Effector memory CD8-positive, alpha-beta T cell (primary cell): ENCODE data around the gene ESPL1.
A peak's percentile ranks its signal among the peaks of the same experiment; 100 is the strongest.
"Not testable (repeated sequence)": the region's sequence is repeated elsewhere in the genome, so short reads cannot be mapped to it uniquely, and the experiment has no call there.

ENCODE experiments used
- ATAC-seq: fragments of 150-1000 bp; cut with Tn5 transposase; replicated peaks from 2 replicates; pipeline ENCODE4 v1.10.0; 2021; ENCODE audit warnings: mild to moderate bottlenecking, moderate library complexity
- DNase-seq, 3 experiments: peaks; one replicate each; pipeline ENCODE4 v3.0.0; 2021
- H3K27ac Mint-ChIP-seq, 2 donors: one replicate each; pipeline ENCODE4 v1.8.0; 2022; ENCODE audit warnings: mild to moderate bottlenecking in 2 of 2, mixed read lengths in 2 of 2, moderate library complexity in 2 of 2
- H3K27me3 Mint-ChIP-seq, 2 donors: one replicate each; pipeline ENCODE4 v1.8.0; 2022; ENCODE audit warnings: mixed read lengths in 2 of 2
- H3K36me3 Mint-ChIP-seq: one replicate; pipeline ENCODE4 v1.8.0; 2022; ENCODE audit warnings: mild to moderate bottlenecking, moderate library complexity, mixed read lengths; ENCODE audit not compliant: insufficient read depth
- H3K4me1 Mint-ChIP-seq, 2 donors: one replicate each; pipeline ENCODE4 v1.8.0; 2022; ENCODE audit warnings: low read depth in 2 of 2, mixed read lengths in 2 of 2
- H3K4me3 Mint-ChIP-seq, 2 donors: one replicate each; pipeline ENCODE4 v1.8.0; 2022; ENCODE audit warnings: mild to moderate bottlenecking in 2 of 2, mixed read lengths in 2 of 2, moderate library complexity in 2 of 2
- H3K9me3 Mint-ChIP-seq, 2 donors: one replicate each; pipeline ENCODE4 v1.8.0; 2022; ENCODE audit warnings: mixed read lengths in 2 of 2

Gene ESPL1

DNA sequence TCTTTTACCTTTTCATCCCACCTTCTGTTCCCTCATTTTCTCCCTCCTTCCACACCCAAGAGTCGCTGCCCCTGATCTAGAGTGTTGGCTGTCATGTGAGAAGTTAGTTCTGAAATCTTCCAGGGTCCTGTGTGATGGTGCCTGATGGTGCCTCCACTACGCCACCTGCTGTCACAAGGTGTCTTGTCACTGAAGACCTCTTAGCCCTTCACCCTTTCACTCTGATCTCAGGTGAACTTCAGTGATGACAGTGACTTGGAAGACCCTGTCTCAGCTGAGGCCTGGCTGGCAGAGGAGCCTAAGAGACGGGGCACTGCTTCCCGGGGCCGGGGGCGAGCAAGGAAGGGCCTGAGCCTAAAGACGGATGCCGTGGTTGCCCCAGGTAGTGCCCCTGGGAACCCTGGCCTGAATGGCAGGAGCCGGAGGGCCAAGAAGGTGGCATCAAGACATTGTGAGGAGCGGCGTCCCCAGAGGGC lies 19.7 kb downstream of the ESPL1 start:
- H3K4me3 Mint-ChIP-seq: no peak overlapping the region
- DNase-seq (peak; percentile 62 to 77 (median 65)), ATAC-seq (peak; percentile 92)
- no peaks in the 10 kb centered on the region for H3K9me3 Mint-ChIP-seq
- peaks cover 5 to 6% of the 10 kb centered on the region in 2 donors for H3K4me1 Mint-ChIP-seq
- peak overlapping the region in 1 of 2 donors; percentile 22 for H3K27ac Mint-ChIP-seq
- H3K27me3 Mint-ChIP-seq: no peaks in the 10 kb centered on the region
- peaks cover 3% of the 10 kb centered on the region for H3K36me3 Mint-ChIP-seq

DNA sequence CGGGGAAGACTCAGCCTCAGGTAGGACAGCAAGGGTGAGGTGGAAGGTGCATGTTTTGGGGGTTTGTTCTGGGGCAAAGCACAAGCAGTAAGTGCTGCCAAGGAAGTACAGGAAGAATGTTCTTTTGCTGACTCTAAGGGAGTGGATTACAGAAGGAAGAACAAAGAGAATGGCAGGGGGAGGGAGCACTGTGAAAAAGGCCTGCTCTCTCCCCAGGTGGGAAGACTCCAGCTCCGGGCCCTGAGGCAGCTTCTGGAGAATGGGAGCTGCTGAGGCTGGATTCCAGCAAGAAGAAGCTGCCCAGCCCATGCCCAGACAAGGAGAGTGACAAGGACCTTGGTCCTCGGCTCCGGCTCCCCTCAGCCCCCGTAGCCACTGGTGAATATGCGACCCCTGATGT lies 20.2 kb downstream of the ESPL1 start:
- DNase-seq: no peak
- ATAC-seq: no peak
- Mint-ChIP-seq H3K27me3 (no peaks in the 10 kb centered on the region), H3K36me3 (peaks cover 3% of the 10 kb centered on the region), H3K4me3 (no peak overlapping the region), H3K27ac (peak overlapping the region in 1 of 2 donors; percentile 22), H3K4me1 (peaks cover 5 to 6% of the 10 kb centered on the region in 2 donors), H3K9me3 (no peaks in the 10 kb centered on the region)

DNA sequence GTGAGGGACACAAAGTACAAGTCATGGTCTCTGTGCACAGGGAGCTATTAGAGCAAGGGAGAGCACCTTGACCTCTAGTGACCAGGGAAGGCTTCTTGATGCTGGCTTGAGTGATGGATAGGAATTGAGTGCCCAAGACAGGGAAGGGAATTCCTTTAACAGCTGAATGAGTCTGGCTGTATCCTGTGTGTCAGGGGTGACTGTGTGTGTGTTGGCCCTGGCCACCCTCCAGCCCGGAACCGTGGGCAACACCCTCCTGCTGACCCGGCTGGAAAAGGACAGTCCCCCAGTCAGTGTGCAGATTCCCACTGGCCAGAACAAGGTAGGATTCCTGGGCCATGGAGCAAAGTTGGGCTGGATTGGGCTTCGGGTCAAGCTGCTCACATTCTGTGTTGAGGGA lies 21.8 kb downstream of the ESPL1 start:
- Mint-ChIP-seq H3K36me3 (peaks cover 3% of the 10 kb centered on the region), H3K9me3 (no peaks in the 10 kb centered on the region), H3K4me3 (no peak overlapping the region), H3K4me1 (peaks cover 7 to 8% of the 10 kb centered on the region in 2 donors), H3K27me3 (no peaks in the 10 kb centered on the region), H3K27ac (no peak overlapping the region)
- ATAC-seq (no peak), DNase-seq (no peak)

DNA sequence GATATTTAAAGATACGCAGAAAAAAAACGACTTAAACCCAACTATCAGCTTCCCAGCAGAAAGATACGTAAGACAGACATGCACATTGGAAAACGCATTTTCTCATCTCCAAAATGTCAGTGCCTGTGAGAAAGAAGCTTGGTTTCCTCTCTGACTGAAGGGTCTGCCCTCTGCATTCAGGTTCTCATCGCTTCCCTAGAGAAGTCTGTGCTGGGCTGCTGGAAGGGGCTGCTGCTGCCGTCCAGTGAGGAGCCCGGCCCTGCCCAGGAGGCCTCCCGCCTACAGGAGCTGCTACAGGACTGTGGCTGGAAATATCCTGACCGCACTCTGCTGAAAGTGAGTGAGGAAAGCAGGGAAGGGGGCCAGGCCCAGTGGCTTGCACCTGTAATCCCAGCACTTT lies 22.6 kb downstream of the ESPL1 start:
- no peak overlapping the region for H3K4me3 Mint-ChIP-seq

DNA sequence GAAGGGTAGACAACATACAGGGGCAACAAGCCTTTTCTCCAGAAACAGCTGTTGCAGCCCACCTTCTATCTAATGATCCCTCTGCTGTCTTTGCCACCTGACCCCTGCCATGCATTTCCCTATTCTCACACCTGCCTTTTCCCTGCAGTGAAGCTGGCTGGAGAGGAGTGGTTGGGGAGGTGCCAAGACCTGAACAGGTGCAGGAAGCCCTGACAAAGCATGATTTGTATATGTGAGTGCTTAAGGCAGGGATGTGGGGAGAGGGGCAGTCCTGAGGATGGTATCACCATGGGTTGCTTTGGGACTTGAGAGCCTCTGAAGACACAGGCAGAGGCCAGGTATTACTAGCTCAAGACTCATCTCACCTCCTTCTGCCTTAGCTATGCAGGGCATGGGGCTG lies 24.3 kb downstream of the ESPL1 start:
- peaks cover 22 to 27% of the 10 kb centered on the region in 2 donors for H3K4me1 Mint-ChIP-seq
- ATAC-seq (no peak), DNase-seq (no peak)
- H3K27ac Mint-ChIP-seq: no peak overlapping the region
- H3K4me3 Mint-ChIP-seq: no peak overlapping the region
- H3K9me3 Mint-ChIP-seq: no peaks in the 10 kb centered on the region
- peaks cover 9% of the 10 kb centered on the region for H3K36me3 Mint-ChIP-seq
- H3K27me3 Mint-ChIP-seq: no peaks in the 10 kb centered on the region

More for the DNA sequence above, 22.6 kb downstream of the ESPL1 start:
- Mint-ChIP-seq H3K36me3 (peaks cover 7% of the 10 kb centered on the region), H3K27ac (no peak overlapping the region), H3K4me1 (peaks cover 12 to 13% of the 10 kb centered on the region in 2 donors), H3K9me3 (no peaks in the 10 kb centered on the region), H3K27me3 (no peaks in the 10 kb centered on the region)
- ATAC-seq: no peak
- DNase-seq: no peak

DNA sequence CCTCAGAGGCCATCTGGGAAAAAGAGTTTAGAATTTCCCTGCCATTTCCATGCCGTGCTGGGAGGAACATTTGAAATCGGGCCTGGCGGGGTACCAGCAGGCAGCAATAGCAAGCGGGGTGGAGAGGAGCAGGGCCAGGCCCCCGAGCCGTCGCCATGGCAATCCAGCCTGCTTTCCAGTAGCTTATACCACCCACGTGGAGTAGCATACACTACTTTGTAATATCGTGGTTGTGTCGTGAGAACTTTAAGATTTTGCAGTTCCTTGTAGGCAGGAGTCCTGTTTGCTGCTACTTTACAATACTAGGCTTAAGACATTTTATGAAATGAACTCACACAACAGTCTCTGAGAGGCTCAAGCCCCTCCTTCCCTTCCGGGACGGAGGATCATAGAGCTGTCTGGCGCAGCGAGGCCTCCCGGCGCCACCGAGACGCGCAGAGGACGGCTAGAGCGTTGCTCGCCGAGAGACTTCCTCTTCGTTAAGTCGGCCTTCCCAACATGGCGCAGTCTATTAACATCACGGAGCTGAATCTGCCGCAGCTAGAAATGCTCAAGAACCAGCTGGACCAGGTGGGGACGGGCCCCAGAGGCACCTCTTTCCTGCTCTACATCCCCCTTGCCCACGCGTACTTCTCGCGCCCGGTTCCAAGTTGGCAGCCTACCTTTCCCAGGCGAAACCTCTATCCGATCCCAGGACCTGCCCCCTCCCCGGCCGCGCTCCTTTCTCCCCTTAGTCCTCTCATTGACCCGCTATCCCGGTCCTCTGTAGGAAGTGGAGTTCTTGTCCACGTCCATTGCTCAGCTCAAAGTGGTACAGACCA lies 27.2 kb downstream of the ESPL1 start, which contains the start of gene PFDN5:
PFDN5 (plus strand) TSS at position 473 of the 821 bp plus-strand sequence; CDS start at position 499, 26 bp downstream.
- peaks cover 23% of the 10 kb centered on the region for H3K36me3 Mint-ChIP-seq
- ATAC-seq: peak; percentile 88

DNA sequence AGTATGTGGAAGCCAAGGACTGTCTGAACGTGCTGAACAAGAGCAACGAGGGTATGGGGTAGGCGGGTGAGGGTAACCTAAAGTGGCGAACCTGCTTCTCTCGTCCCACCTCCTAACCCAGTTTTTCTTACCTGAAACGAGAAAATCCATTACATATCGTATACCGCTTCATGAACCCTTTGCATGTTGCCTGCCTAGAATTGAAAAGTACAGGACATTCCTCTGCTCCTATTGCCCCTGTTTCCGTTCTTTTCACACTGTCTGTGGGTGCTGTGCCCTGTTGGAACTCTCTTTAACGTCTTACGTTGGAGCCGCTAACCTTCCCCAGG lies 27.8 kb downstream of the ESPL1 start:
- no peak for ATAC-seq
- no peaks in the 10 kb centered on the region for H3K27me3 Mint-ChIP-seq
- peak overlapping the region; percentile 92 to 98 for H3K4me3 Mint-ChIP-seq
- DNase-seq: no peak
- peak overlapping the region; percentile 96 to 97 for H3K27ac Mint-ChIP-seq
- peaks cover 23% of the 10 kb centered on the region for H3K36me3 Mint-ChIP-seq
- H3K9me3 Mint-ChIP-seq: no peaks in the 10 kb centered on the region
- H3K4me1 Mint-ChIP-seq: peaks cover 34 to 43% of the 10 kb centered on the region in 2 donors

More for the DNA sequence above, 27.2 kb downstream of the ESPL1 start, which contains the start of gene PFDN5:
- no peaks in the 10 kb centered on the region for H3K27me3 Mint-ChIP-seq
- DNase-seq: peak; percentile 83 to 87 (median 84)
- H3K27ac Mint-ChIP-seq: peak within 1 kb of the TSS; percentile 96 to 97
- H3K4me1 Mint-ChIP-seq: peaks cover 28 to 37% of the 10 kb centered on the region in 2 donors
- peak within 1 kb of the TSS; percentile 92 to 98 for H3K4me3 Mint-ChIP-seq
- H3K9me3 Mint-ChIP-seq: no peaks in the 10 kb centered on the region

DNA sequence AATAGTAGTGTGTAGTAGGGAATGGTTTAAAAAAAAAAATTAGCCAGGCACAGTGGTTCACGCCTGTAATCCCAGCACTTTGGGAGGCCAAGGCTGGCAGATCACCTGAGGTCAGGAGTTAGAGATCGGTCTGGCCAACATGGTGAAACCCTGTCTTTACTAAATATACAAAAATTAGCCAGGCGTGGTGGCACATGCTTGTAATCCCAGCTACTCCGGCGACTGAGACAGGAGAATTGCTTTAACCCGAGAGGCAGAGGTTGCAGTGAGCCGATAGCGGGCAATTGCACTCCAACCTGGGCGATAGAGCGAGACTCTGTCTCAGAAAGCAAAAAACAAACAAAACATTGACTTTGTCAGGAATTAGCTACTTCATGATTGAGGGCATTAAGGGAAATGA lies 29.0 kb downstream of the ESPL1 start:
- H3K4me1 Mint-ChIP-seq: peaks cover 42 to 54% of the 10 kb centered on the region in 2 donors
- not testable (repeated sequence) for H3K9me3 Mint-ChIP-seq, H3K27ac Mint-ChIP-seq, ATAC-seq, DNase-seq, H3K27me3 Mint-ChIP-seq
- peaks cover 34% of the 10 kb centered on the region for H3K36me3 Mint-ChIP-seq
- peak overlapping the region in 1 of 2 donors; percentile 98 for H3K4me3 Mint-ChIP-seq

DNA sequence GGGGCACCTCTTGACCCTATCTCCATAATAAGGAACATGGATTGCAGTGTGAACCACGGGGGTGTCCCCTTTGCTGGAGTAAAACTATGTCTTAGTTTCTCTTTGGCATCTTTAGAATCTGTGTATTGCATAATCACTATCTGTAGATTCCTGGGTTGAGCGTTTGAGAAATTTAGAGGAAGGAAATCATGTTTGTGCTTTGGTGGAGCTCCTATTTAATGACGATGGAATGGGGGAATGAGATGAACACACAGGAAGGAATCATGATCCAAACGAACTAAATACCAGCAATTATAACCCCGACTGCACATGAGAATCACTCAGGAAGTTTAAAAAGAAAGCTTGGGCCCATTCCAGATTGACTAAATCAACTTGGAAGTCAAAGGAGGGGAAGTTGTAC lies 30.1 kb downstream of the ESPL1 start:
- Mint-ChIP-seq H3K36me3 (peaks cover 41% of the 10 kb centered on the region), H3K9me3 (no peaks in the 10 kb centered on the region), H3K27me3 (no peaks in the 10 kb centered on the region), H3K27ac (peak overlapping the region; percentile 26 to 54), H3K4me1 (peaks cover 51 to 62% of the 10 kb centered on the region in 2 donors), H3K4me3 (peak overlapping the region in 1 of 2 donors; percentile 11)
- DNase-seq (no peak), ATAC-seq (no peak)

DNA sequence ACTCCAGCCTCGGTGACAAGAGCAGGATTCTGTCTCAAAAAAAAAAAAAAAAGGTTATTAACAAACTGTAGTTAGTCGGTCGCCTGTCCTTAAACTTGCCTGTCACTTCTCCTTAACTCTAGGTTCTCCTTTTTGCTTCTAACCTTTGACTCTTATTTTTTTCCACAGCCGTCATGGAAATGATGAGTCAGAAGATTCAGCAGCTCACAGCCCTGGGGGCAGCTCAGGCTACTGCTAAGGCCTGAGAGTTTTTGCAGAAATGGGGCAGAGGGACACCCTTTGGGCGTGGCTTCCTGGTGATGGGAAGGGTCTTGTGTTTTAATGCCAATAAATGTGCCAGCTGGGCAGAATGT lies 31.0 kb downstream of the ESPL1 start:
- H3K4me3 Mint-ChIP-seq: peak overlapping the region; percentile 92 to 94
- H3K9me3 Mint-ChIP-seq: no peaks in the 10 kb centered on the region
- no peaks in the 10 kb centered on the region for H3K27me3 Mint-ChIP-seq
- DNase-seq: no peak
- peaks cover 41% of the 10 kb centered on the region for H3K36me3 Mint-ChIP-seq
- H3K4me1 Mint-ChIP-seq: peaks cover 51 to 62% of the 10 kb centered on the region in 2 donors
- ATAC-seq: no peak
- peak overlapping the region; percentile 89 to 94 for H3K27ac Mint-ChIP-seq

DNA sequence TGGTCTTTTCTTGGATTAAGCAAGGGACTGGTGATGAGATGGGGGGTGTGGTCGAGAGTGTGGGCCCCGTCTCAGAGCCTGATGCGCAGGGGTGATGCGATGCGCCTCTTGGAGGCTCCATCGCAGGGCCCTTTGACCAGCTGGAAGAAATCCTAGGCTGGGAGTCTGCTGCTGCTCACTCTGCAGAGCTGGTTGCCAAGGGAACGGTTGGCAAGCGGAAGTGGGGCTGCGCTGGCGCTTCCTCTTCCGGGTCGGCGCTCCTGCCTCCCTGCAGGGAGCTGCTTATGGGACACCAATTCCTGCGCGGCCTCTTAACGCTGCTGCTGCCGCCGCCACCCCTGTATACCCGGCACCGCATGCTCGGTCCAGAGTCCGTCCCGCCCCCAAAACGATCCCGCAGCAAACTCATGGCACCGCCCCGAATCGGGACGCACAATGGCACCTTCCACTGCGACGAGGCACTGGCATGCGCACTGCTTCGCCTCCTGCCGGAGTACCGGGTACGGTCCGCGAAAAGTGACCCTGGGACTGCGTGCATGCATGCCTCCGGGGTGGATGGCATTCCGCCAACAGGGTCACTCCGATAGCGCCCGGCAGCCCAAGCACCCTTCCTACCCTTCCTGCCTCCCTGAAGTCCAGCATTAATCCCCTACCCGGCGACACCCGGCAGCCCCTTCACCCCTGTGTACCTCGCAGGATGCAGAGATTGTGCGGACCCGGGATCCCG lies 31.5 kb downstream of the ESPL1 start, which contains the start of gene MYG1:
MYG1 (plus strand) TSS at position 242 of the 727 bp plus-strand sequence; CDS start at position 285, 43 bp downstream.
- Mint-ChIP-seq H3K27ac (peak within 1 kb of the TSS; percentile 89 to 94), H3K4me1 (peaks cover 51 to 62% of the 10 kb centered on the region in 2 donors), H3K36me3 (peaks cover 43% of the 10 kb centered on the region), H3K27me3 (no peaks in the 10 kb centered on the region), H3K4me3 (peak within 1 kb of the TSS; percentile 92 to 94), H3K9me3 (no peaks in the 10 kb centered on the region)
- peak; percentile 78 to 81 (median 79) for DNase-seq
- ATAC-seq: peak; percentile 73

DNA sequence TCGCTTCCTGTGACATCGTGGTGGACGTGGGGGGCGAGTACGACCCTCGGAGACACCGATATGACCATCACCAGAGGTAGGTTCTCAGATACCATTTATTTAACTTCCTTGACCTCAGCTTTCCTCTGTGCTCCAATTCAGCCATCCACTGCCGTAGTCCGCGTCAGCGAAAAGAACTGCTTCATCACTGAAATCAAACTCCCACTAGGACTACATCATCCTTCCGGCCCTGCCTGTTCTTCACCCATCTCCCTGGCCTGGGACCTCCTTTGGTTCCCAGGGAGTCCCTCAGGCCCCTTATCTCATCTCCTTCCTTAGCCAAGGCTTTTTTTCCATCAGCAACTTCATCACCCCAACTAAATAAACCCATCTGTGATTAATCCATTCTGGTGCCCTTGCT lies 32.1 kb downstream of the ESPL1 start:
- peaks cover 45% of the 10 kb centered on the region for H3K36me3 Mint-ChIP-seq
- peaks cover 48 to 57% of the 10 kb centered on the region in 2 donors for H3K4me1 Mint-ChIP-seq
- no peak for ATAC-seq
- peak overlapping the region; percentile 89 to 94 for H3K27ac Mint-ChIP-seq
- no peak for DNase-seq
- no peaks in the 10 kb centered on the region for H3K9me3 Mint-ChIP-seq
- H3K4me3 Mint-ChIP-seq: peak overlapping the region; percentile 92 to 94
- H3K27me3 Mint-ChIP-seq: no peaks in the 10 kb centered on the region

DNA sequence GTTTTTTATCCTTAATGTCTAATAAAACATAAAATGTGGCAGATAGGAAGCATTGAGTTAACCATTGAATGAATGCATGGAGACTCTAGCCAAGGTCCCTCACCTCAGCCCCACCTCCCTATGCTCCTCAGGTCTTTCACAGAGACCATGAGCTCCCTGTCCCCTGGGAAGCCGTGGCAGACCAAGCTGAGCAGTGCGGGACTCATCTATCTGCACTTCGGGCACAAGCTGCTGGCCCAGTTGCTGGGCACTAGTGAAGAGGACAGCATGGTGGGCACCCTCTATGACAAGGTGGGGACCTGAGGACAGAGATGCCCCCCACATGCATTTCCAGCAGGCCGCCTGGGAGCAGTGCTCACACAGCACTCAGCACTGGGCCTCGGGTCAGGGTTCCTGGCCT lies 34.8 kb downstream of the ESPL1 start:
- Mint-ChIP-seq H3K4me3 (peak overlapping the region in 1 of 2 donors; percentile 33), H3K9me3 (no peaks in the 10 kb centered on the region), H3K36me3 (peaks cover 50% of the 10 kb centered on the region), H3K4me1 (peaks cover 35 to 40% of the 10 kb centered on the region in 2 donors), H3K27ac (peak overlapping the region; percentile 7 to 89), H3K27me3 (no peaks in the 10 kb centered on the region)
- no peak for DNase-seq
- no peak for ATAC-seq
